Skeletal muscle satellite cell (primary cell): Measurements from ENCODE around the gene IGFL4. TPM values are rescaled to one million over a fixed set of nuclear protein-coding genes. Genes with fewer than 3 reads are reported as not detected.
"Not testable (repeated sequence)": the region's sequence is repeated elsewhere in the genome, so short reads cannot be mapped to it uniquely, and the experiment has no call there.

Experiments used
- H3K27me3 ChIP-seq: 2 replicates; pipeline ENCODE4 v1.7.0; 2013; ENCODE audit warnings: low read length; ENCODE audit not compliant: control insufficient read depth, insufficient read depth
- H3K36me3 ChIP-seq: 2 replicates; pipeline ENCODE4 v1.7.0; 2013; ENCODE audit warnings: mild to moderate bottlenecking, control low read depth, low read length; ENCODE audit not compliant: insufficient read depth
- H3K4me1 ChIP-seq: 2 replicates; pipeline ENCODE4 v1.7.0; 2013; ENCODE audit warnings: low read length; ENCODE audit not compliant: control insufficient read depth, insufficient read depth
- H3K4me2 ChIP-seq: 2 replicates; pipeline ENCODE4 v1.7.0; 2013; ENCODE audit warnings: mild to moderate bottlenecking, low read length
- H3K4me3 ChIP-seq: 2 replicates; pipeline ENCODE4 v1.7.0; 2013; ENCODE audit warnings: low read length
- H3K9ac ChIP-seq: 2 replicates; pipeline ENCODE4 v1.7.0; 2013; ENCODE audit warnings: mild to moderate bottlenecking, low read depth, low read length, moderate library complexity
- H3K9me3 ChIP-seq: replicated peaks from 2 replicates; pipeline ENCODE4 v1.7.0; 2013; ENCODE audit warnings: mild to moderate bottlenecking, control low read depth, low read length
- total RNA-seq: library from RNA; depleted of rRNA; stranded (reverse); fragments of >200 nt; gene quantifications from 2 replicates; pipeline ENCODE4 v1.2.3, GENCODE V29; 2012; rRNA removed

IGFL4 gene
- total RNA-seq, result not detected in 2 replicates

GRCh38 chr19:46040952-46041500 is at the start of gene IGFL4:
IGFL4 (minus strand) TSS chr19:46041002; CDS start chr19:46040962, 40 bp downstream.
- Histone ChIP-seq H3K4me2 (no peak within 1 kb of the TSS), H3K4me3 (no peak within 1 kb of the TSS), H3K9me3 (peaks cover 6% of the 10 kb centered on the region), H3K4me1 (no peaks in the 10 kb centered on the region), H3K27me3 (peaks cover 69% of the 10 kb centered on the region), H3K9ac (no peak within 1 kb of the TSS), H3K36me3 (no peaks in the 10 kb centered on the region)

GRCh38 chr19:46090444-46090843 is 49.6 kb upstream of the IGFL4 start:
- Histone ChIP-seq H3K36me3 (no peaks in the 10 kb centered on the region), H3K4me2 (no peak overlapping the region), H3K9me3 (peaks cover 5% of the 10 kb centered on the region), H3K4me1 (no peaks in the 10 kb centered on the region), H3K9ac (no peak overlapping the region), H3K4me3 (no peak overlapping the region), H3K27me3 (peaks cover 61% of the 10 kb centered on the region)

- no peak overlapping the region for H3K9ac ChIP-seq
- H3K4me1 ChIP-seq, result no peaks in the 10 kb centered on the region
- H3K9me3 ChIP-seq, result peaks cover 8% of the 10 kb centered on the region
- no peak overlapping the region for H3K4me3 ChIP-seq
- no peaks in the 10 kb centered on the region for H3K36me3 ChIP-seq
- peaks cover 58% of the 10 kb centered on the region for H3K27me3 ChIP-seq
- H3K4me2 ChIP-seq, result no peak overlapping the region
These were observed 48.6 kb upstream of the IGFL4 start for GRCh38 chr19:46089432-46089831.

DNA sequence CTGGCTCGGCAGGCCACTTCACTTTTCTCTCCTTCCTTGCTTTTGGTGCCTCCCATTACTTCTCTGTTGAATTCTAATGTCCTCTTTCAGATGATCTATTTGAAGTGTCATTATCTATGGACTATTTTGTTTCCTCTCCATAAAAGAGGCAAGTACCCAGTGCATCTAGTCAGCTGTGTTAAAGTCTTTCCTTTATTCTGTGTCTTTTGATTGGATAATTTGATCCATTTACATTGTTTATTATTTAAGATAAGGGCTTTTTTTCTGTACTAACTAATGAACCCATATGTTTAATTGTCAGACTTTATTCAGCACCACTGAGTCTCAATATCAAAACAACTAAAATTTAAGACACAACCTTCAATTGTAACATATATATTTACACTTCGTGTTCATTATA is 47.3 kb upstream of the IGFL4 start:
- peaks cover 8% of the 10 kb centered on the region for H3K9me3 ChIP-seq
- peaks cover 57% of the 10 kb centered on the region for H3K27me3 ChIP-seq

DNA sequence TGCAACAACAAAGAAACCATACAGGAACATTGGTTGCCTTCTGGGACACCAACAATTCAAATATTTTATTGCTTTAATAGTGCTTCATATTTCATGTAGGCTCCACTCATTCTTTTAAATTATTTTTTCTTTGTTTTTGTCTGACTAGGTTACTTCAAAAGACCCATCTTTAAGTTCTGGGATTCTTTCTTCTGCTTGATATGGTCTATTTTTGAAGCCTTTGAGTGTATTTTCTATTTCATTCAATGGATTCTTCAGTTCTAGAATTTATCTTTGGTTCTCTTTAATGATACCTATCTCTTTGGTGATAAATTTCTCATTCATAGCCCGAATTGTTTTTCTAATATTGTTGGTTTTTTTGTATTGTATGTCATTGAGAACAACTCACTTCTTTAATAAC is 45.1 kb upstream of the IGFL4 start:
- peaks cover 50% of the 10 kb centered on the region for H3K27me3 ChIP-seq
- H3K9me3 ChIP-seq, result peaks cover 8% of the 10 kb centered on the region
- no peak overlapping the region for H3K4me2 ChIP-seq
- peaks cover 5% of the 10 kb centered on the region for H3K4me1 ChIP-seq
- no peak overlapping the region for H3K9ac ChIP-seq
- no peak overlapping the region for H3K4me3 ChIP-seq
- no peaks in the 10 kb centered on the region for H3K36me3 ChIP-seq

More for the DNA sequence above, 47.3 kb upstream of the IGFL4 start:
- Histone ChIP-seq H3K9ac (no peak overlapping the region), H3K4me2 (no peak overlapping the region), H3K4me1 (no peaks in the 10 kb centered on the region), H3K36me3 (no peaks in the 10 kb centered on the region), H3K4me3 (no peak overlapping the region)

DNA sequence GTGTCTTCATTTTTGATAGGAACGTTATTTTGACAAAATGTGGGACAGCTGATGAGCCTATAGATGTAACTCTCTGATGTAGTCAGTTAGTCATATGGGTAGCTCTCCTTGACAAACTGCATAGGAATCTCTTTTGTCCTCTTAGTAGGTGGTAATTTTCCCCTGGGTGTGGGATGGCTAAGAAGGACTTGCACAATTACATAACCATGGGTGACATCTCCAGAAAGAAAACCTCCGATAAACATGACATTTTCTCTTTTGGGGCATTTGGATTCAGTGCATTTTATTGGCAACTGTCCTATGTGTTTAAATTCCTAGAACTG is 41.9 kb upstream of the IGFL4 start:
- Histone ChIP-seq H3K36me3 (no peaks in the 10 kb centered on the region), H3K9ac (no peak overlapping the region), H3K4me3 (no peak overlapping the region), H3K4me1 (peaks cover 10% of the 10 kb centered on the region), H3K4me2 (no peak overlapping the region), H3K9me3 (peaks cover 8% of the 10 kb centered on the region), H3K27me3 (peaks cover 30% of the 10 kb centered on the region)

DNA sequence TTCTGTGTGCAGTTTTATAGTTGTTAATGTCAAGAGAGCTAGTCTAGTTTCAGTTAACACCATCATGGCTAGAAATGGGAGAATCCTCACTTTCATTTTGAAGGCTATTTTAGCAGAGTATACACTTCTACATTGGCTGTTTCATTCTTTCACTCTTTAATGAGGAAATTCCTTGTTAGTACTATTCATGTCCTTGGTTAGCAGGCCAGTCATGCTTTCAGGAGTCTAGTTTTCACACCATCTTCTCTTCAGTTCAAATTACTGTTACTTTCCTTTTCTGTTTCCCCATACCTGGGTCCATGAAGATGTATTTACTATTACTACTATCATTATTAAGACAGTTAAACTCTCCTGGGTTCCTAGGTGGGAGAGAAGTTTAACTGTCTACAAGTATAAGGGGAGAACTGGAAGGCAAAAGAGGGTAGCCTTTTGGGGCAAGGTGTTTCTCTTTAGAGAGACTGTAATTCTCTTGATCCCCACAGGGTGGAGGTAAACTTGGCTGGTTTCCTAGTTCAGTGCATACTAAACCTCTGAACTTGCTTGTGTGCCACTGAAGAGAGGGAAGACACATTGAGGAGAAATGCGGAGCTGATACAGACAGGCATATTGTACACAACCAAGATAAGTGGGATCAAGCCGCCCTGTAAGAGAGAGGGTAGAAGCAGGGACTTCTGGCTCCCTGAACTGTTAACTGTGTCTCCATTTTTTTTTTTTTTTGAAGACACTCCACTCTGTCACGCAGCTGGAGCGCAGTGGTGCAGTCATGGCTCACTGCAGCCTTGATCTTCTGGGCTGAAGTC is 41.3 kb upstream of the IGFL4 start:
- Histone ChIP-seq H3K4me3 (no peak overlapping the region), H3K4me2 (no peak overlapping the region), H3K4me1 (peaks cover 10% of the 10 kb centered on the region), H3K27me3 (peaks cover 31% of the 10 kb centered on the region), H3K9me3 (peaks cover 8% of the 10 kb centered on the region), H3K9ac (no peak overlapping the region), H3K36me3 (no peaks in the 10 kb centered on the region)

- H3K4me3 ChIP-seq, result no peak overlapping the region
- H3K9ac ChIP-seq, result no peak overlapping the region
- peaks cover 4% of the 10 kb centered on the region for H3K9me3 ChIP-seq
- H3K27me3 ChIP-seq, result peaks cover 46% of the 10 kb centered on the region
- H3K4me2 ChIP-seq, result no peak overlapping the region
- H3K4me1 ChIP-seq, result peaks cover 10% of the 10 kb centered on the region
- H3K36me3 ChIP-seq, result no peaks in the 10 kb centered on the region
These were observed 39.8 kb upstream of the IGFL4 start for GRCh38 chr19:46080561-46080960.

GRCh38 chr19:46079576-46079975 is 38.8 kb upstream of the IGFL4 start:
- H3K4me3 ChIP-seq, result no peak overlapping the region
- no peak overlapping the region for H3K9ac ChIP-seq
- peaks cover 56% of the 10 kb centered on the region for H3K27me3 ChIP-seq
- H3K36me3 ChIP-seq, result no peaks in the 10 kb centered on the region
- H3K4me2 ChIP-seq, result no peak overlapping the region
- no peaks in the 10 kb centered on the region for H3K9me3 ChIP-seq
- H3K4me1 ChIP-seq, result peaks cover 10% of the 10 kb centered on the region

DNA sequence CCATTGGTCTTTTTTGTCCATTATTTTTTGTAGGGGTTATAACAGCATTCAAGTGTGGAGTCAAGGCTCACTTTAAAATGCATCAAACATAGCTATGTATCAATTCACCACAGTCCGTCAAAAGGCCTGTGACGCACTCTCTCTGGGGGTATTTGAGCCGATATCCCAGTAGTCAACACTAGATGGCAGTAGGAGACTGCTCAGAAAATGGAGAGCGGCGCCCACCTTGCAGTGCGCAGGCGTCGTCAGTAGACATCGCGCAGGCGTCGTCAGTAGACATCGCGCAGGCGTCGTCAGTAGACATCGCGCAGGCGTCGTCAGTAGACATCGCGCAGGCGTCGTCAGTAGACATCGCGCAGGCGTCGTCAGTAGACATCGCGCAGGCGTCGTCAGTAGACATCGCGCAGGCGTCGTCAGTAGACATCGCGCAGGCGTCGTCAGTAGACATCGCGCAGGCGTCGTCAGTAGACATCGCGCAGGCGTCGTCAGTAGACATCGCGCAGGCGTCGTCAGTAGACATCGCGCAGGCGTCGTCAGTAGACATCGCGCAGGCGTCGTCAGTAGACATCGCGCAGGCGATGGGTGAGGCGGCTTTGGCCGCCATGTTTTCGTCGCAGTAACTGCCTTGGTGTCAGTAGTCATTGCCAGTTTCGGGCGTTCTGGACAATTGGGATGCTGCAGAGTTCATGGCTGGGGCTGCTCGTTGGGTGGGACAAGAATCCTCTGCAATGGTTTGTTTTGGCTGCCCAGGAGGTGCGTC is 38.0 kb upstream of the IGFL4 start:
- H3K36me3 ChIP-seq, H3K4me3 ChIP-seq, H3K9ac ChIP-seq, H3K4me1 ChIP-seq, H3K4me2 ChIP-seq, H3K9me3 ChIP-seq: not testable (repeated sequence)
- H3K27me3 ChIP-seq, result peaks cover 59% of the 10 kb centered on the region

DNA sequence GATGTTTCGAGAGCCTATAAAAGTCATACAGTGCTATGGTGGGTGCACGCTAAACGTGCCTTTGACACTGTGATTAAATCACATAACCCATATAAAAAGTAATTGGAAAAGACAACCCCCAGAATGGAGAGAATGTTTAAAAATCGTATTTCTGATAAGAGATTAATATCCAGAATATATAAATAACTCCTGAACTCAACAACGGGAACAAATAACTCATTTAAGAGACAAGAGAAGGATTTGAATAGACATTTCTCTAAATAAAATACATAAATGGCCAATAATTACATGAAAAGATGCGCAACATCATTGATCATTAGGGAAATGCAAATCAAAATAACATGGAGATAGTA is 37.0 kb upstream of the IGFL4 start:
- H3K9me3 ChIP-seq, result no peaks in the 10 kb centered on the region
- H3K4me2 ChIP-seq, result no peak overlapping the region
- H3K36me3 ChIP-seq, result no peaks in the 10 kb centered on the region
- peaks cover 62% of the 10 kb centered on the region for H3K27me3 ChIP-seq
- H3K4me1 ChIP-seq, result peaks cover 10% of the 10 kb centered on the region
- H3K4me3 ChIP-seq, result no peak overlapping the region
- no peak overlapping the region for H3K9ac ChIP-seq
